ENCODE results near the gene TNF. TPM values are rescaled to one million over a fixed set of nuclear protein-coding genes. Genes with fewer than 3 reads are reported as not detected.

Gene TNF
- total RNA-seq, 1 experiment from 2014 or later, result 0.17 TPM

DNA sequence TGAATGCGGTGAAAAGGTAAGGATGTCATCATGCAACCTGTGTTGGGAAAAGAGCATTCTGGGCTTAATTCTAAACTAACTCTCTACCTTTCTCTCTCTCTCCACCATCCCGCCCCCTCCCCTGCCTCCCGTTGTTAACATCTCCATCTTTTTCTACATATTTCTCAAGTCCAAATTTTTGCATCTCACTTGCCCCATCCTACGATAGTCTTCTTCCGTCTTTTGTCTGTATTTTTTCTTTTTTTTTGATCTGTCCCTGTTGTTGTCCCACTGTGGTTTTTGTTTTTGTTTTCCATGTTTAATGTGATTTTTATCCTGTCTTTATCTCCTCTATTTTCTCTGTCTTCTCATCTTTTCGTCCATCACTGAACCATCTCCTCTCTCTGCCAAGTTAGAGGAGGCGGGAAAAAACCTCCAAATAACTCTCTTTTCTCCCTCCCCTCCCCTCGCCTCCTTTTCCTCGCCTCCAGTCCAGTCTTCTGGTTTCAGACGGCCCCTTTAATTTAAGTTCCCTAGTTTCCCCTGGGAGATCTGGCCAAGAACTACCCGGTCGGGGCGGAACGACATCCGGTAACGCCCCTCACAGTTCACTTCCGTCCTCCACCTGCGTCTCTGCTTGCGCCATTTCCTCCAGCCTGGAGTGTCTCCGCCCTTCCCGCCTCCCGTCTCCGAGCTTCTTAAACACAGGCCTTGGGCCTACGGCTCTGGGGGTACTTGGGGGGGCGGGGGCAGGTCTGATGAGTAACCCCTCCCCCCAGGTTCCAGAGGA, 28.2 kb upstream of the TNF start, which contains the start of gene NFKBIL1:
TSS of gene NFKBIL1 (plus strand) at position 651 of the 769 bp plus-strand sequence. CDS start at position 738, 87 bp downstream.
- Histone ChIP-seq H3K27ac (ENCODE audit: low read depth, low read length, poor library complexity, severe bottlenecking) (peak within 1 kb of the TSS; percentile 71), H3K4me1 (ENCODE audit: insufficient read depth, low read length, poor library complexity, severe bottlenecking) (peaks cover 11% of the 10 kb centered on the region), H3K27me3 (replicated peaks; ENCODE audit: insufficient read depth, low read depth, low read length, poor library complexity) (no peaks in the 10 kb centered on the region), H3K4me3 (ENCODE audit: low read depth, low read length, poor library complexity, severe bottlenecking) (peak within 1 kb of the TSS; percentile 47), H3K36me3 (ENCODE audit: insufficient read depth, low read length, poor library complexity, severe bottlenecking) (peaks cover 4% of the 10 kb centered on the region), H3K9me3 (ENCODE audit: low read depth, low read length, poor library complexity, severe bottlenecking) (no peaks in the 10 kb centered on the region)
- no TSS peak for BruUV-seq (replicated peaks)
- intact Hi-C loops (cut with micrococcal nuclease; ENCODE audit: unreplicated experiment), result loop anchor here (1.0 to 10.0 kb wide), 4 partner anchors 51 to 348 kb away; partner anchors contain the start of genes APOM, BAG6, CLIC1 and EHMT2
- ChIA-PET CTCF (interaction anchor here (0.5 to 3.9 kb wide), 7 partner anchors 49 to 550 kb away, joined by 3 to 31 read pairs (median 7); no protein-coding TSS in a partner anchor), POLR2A (ENCODE audit: low non-redundant PET) (interaction anchor here (0.5 to 0.6 kb wide), 4 partner anchors 19 to 353 kb away, joined by 3 to 15 read pairs (median 10); no protein-coding TSS in a partner anchor)
- peak; percentile 99 for DNase-seq (ENCODE audit: low spot score)
- no peak for TF ChIP-seq EZH2 (IDR thresholded peaks at IDR 0.05; ENCODE audit: borderline replicate concordance, low read depth, low read length, poor library complexity, severe bottlenecking)
- TF ChIP-seq, protein P1, sequence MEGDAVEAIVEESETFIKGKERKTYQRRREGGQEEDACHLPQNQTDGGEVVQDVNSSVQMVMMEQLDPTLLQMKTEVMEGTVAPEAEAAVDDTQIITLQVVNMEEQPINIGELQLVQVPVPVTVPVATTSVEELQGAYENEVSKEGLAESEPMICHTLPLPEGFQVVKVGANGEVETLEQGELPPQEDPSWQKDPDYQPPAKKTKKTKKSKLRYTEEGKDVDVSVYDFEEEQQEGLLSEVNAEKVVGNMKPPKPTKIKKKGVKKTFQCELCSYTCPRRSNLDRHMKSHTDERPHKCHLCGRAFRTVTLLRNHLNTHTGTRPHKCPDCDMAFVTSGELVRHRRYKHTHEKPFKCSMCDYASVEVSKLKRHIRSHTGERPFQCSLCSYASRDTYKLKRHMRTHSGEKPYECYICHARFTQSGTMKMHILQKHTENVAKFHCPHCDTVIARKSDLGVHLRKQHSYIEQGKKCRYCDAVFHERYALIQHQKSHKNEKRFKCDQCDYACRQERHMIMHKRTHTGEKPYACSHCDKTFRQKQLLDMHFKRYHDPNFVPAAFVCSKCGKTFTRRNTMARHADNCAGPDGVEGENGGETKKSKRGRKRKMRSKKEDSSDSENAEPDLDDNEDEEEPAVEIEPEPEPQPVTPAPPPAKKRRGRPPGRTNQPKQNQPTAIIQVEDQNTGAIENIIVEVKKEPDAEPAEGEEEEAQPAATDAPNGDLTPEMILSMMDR (conservative IDR thresholded peaks at IDR 0.05; ENCODE audit: low read depth, low read length), result no peak

- H3K4me1 ChIP-seq (ENCODE audit: insufficient read depth, low read length, poor library complexity, severe bottlenecking), result peaks cover 11% of the 10 kb centered on the region
- CTCF ChIA-PET, result interaction anchor here (0.5 to 3.9 kb wide), 5 partner anchors 48 to 500 kb away, joined by 3 to 31 read pairs (median 4); no protein-coding TSS in a partner anchor
- peaks cover 4% of the 10 kb centered on the region for H3K36me3 ChIP-seq (ENCODE audit: insufficient read depth, low read length, poor library complexity, severe bottlenecking)
- H3K9me3 ChIP-seq (ENCODE audit: low read depth, low read length, poor library complexity, severe bottlenecking), result no peaks in the 10 kb centered on the region
- POLR2A ChIA-PET (ENCODE audit: low non-redundant PET), result interaction anchor here (0.5 to 0.6 kb wide), 2 partner anchors 20 to 279 kb away, joined by 3 to 8 read pairs; no protein-coding TSS in a partner anchor
- intact Hi-C loops (cut with micrococcal nuclease; ENCODE audit: unreplicated experiment), result loop anchor here (10.0 kb wide), 3 partner anchors 107 to 347 kb away; partner anchors contain the start of genes APOM, BAG6, CLIC1 and EHMT2
- TF ChIP-seq EZH2 (IDR thresholded peaks at IDR 0.05; ENCODE audit: borderline replicate concordance, low read depth, low read length, poor library complexity, severe bottlenecking), result no peak
- TF ChIP-seq, protein P1 (conservative IDR thresholded peaks at IDR 0.05; ENCODE audit: low read depth, low read length), result no peak
- H3K27me3 ChIP-seq (replicated peaks; ENCODE audit: insufficient read depth, low read depth, low read length, poor library complexity), result no peaks in the 10 kb centered on the region
- no peak for DNase-seq (ENCODE audit: low spot score)
- peak overlapping the region; percentile 47 for H3K4me3 ChIP-seq (ENCODE audit: low read depth, low read length, poor library complexity, severe bottlenecking)
- TSS peak; percentile 43 for BruUV-seq (replicated peaks)
- H3K27ac ChIP-seq (ENCODE audit: low read depth, low read length, poor library complexity, severe bottlenecking), result peak overlapping the region; percentile 71
Measured at GRCh38 chr6:31547727-31548543, 27.4 kb upstream of the TNF start.

GRCh38 chr6:31548544-31548873, 26.9 kb upstream of the TNF start:
- peak overlapping the region; percentile 47 for H3K4me3 ChIP-seq (ENCODE audit: low read depth, low read length, poor library complexity, severe bottlenecking)
- DNase-seq (ENCODE audit: low spot score), result no peak
- H3K36me3 ChIP-seq (ENCODE audit: insufficient read depth, low read length, poor library complexity, severe bottlenecking), result peaks cover 7% of the 10 kb centered on the region
- peak overlapping the region; percentile 71 for H3K27ac ChIP-seq (ENCODE audit: low read depth, low read length, poor library complexity, severe bottlenecking)
- intact Hi-C loops (cut with micrococcal nuclease; ENCODE audit: unreplicated experiment), result loop anchor here (10.0 kb wide), 3 partner anchors 106 to 346 kb away; partner anchors contain the start of genes APOM, BAG6, CLIC1 and EHMT2
- no peaks in the 10 kb centered on the region for H3K27me3 ChIP-seq (replicated peaks; ENCODE audit: insufficient read depth, low read depth, low read length, poor library complexity)
- ChIA-PET POLR2A (ENCODE audit: low non-redundant PET) (no interaction called here), CTCF (no interaction called here)
- peaks cover 11% of the 10 kb centered on the region for H3K4me1 ChIP-seq (ENCODE audit: insufficient read depth, low read length, poor library complexity, severe bottlenecking)
- no peaks in the 10 kb centered on the region for H3K9me3 ChIP-seq (ENCODE audit: low read depth, low read length, poor library complexity, severe bottlenecking)
- TF ChIP-seq EZH2 (IDR thresholded peaks at IDR 0.05; ENCODE audit: borderline replicate concordance, low read depth, low read length, poor library complexity, severe bottlenecking), result no peak
- TF ChIP-seq, protein P1 (conservative IDR thresholded peaks at IDR 0.05; ENCODE audit: low read depth, low read length), result no peak
- BruUV-seq (replicated peaks), result no TSS peak

Data from A673 (cell line).